ENCODE data around the gene TPD52L1.

GRCh38 chr6:125112934-125113333, 40.6 kb upstream of the TPD52L1 start:
- TF ChIP-seq CTCF (IDR thresholded peaks at IDR 0.05) (no peak), ZFX (IDR thresholded peaks at IDR 0.05; ENCODE audit: borderline replicate concordance) (no peak)

Data from 22Rv1 (cell line).